IMR-90 (cell line): ENCODE measurements around the gene SLC6A11. TPM values are rescaled to one million over a fixed set of nuclear protein-coding genes. Genes with fewer than 3 reads are reported as not detected.

ENCODE experiments used
- ATAC-seq: fragments of 200-7000 bp; cut with Tn5 transposase; 2 replicates; pipeline ENCODE4 v1.9.1; 2020; ENCODE audit warnings: low read depth, mild to moderate bottlenecking, moderate library complexity
- BruUV-seq: library from RNA; stranded (reverse); fragments of 400-500 nt; replicated peaks from 2 replicates; lab custom pipeline; 2021; lab: Mats Ljungman, UMichigan
- CTCF ChIA-PET: fragments of 300-600 bp; formaldehyde crosslinking; extraction: SDS; loops from one replicate; lab custom pipeline; 2021; ENCODE audit warnings: antibody characterized with exemption; lab: Yijun Ruan, JAX
- POLR2A ChIA-PET: fragments of 300-600 bp; sonication (Branson Sonifier 250); formaldehyde crosslinking; loops from one replicate; lab custom pipeline; 2022; ENCODE audit warnings: antibody characterized with exemption; ENCODE audit not compliant: unreplicated experiment; lab: Charles Lee
- DNase-seq: peaks from one replicate; pipeline ENCODE4 v3.0.0; 2013
- H2AFZ ChIP-seq: replicated peaks from 2 replicates; pipeline ENCODE3; 2013; ENCODE audit warnings: low read length, mild to moderate bottlenecking; ENCODE audit not compliant: poor library complexity
- H2AK5ac ChIP-seq: 2 replicates; pipeline ENCODE4 v1.6.1; 2013; ENCODE audit warnings: low read depth, low read length, inconsistent platforms
- H2AK9ac ChIP-seq: replicated peaks from 2 replicates; pipeline ENCODE3; 2013; ENCODE audit warnings: mild to moderate bottlenecking, low read depth, low read length, moderate library complexity; ENCODE audit not compliant: poor library complexity
- H2BK120ac ChIP-seq: 2 replicates; pipeline ENCODE4 v1.6.1; 2013; ENCODE audit warnings: low read depth, low read length, inconsistent platforms
- H2BK15ac ChIP-seq: 3 replicates; pipeline ENCODE4 v1.6.1; 2013; ENCODE audit warnings: low read depth, low read length, inconsistent platforms
- H2BK20ac ChIP-seq: 2 replicates; pipeline ENCODE4 v1.6.1; 2013; ENCODE audit warnings: low read depth, mild to moderate bottlenecking, inconsistent platforms, low read length, moderate library complexity
- H2BK5ac ChIP-seq: 2 replicates; pipeline ENCODE4 v1.6.1; 2013; ENCODE audit warnings: mild to moderate bottlenecking, low read depth, low read length, inconsistent platforms; ENCODE audit not compliant: poor library complexity, severe bottlenecking
- H3K14ac ChIP-seq: replicated peaks from 2 replicates; pipeline ENCODE4 v1.6.1; 2013; ENCODE audit warnings: low read depth, low read length, inconsistent platforms
- H3K18ac ChIP-seq: 2 replicates; pipeline ENCODE4 v1.6.1; 2013; ENCODE audit warnings: low read depth, low read length, control low read depth
- H3K23ac ChIP-seq: 2 replicates; pipeline ENCODE4 v1.6.1; 2013; ENCODE audit warnings: low read depth, low read length, inconsistent platforms
- H3K27ac ChIP-seq: 2 replicates; pipeline ENCODE4 v1.5.1; 2013; ENCODE audit warnings: mild to moderate bottlenecking, control low read depth, low read length; ENCODE audit not compliant: insufficient read depth
- H3K27me3 ChIP-seq: 2 replicates; pipeline ENCODE4 v1.6.1; 2013; ENCODE audit warnings: low read length; ENCODE audit not compliant: control insufficient read depth, insufficient read depth
- H3K36me3 ChIP-seq: 2 replicates; pipeline ENCODE4 v1.6.1; 2013; ENCODE audit warnings: low read length, mixed read lengths; ENCODE audit not compliant: control insufficient read depth, insufficient read depth
- H3K4ac ChIP-seq: 2 replicates; pipeline ENCODE4 v1.6.1; 2013; ENCODE audit warnings: low read depth, low read length, inconsistent platforms
- H3K4me1 ChIP-seq: 2 replicates; pipeline ENCODE4 v1.6.1; 2013; ENCODE audit warnings: low read length, mixed read lengths; ENCODE audit not compliant: control insufficient read depth, insufficient read depth
- H3K4me2 ChIP-seq: 2 replicates; pipeline ENCODE4 v1.6.1; 2013; ENCODE audit warnings: low read depth, mild to moderate bottlenecking, control low read depth, low read length, moderate library complexity
- H3K4me3 ChIP-seq: 2 replicates; pipeline ENCODE4 v1.5.1; 2013; ENCODE audit warnings: low read depth, mild to moderate bottlenecking, control low read depth, low read length, moderate library complexity; ENCODE audit not compliant: insufficient read depth
- H3K56ac ChIP-seq: 2 replicates; pipeline ENCODE4 v1.6.1; 2013; ENCODE audit warnings: low read length, inconsistent platforms; ENCODE audit not compliant: insufficient read depth; ENCODE audit errors: extremely low read depth
- H3K79me1 ChIP-seq, 2 experiments: 2 replicates each; pipeline ENCODE4 v1.6.1; 2013; ENCODE audit warnings: low read length in 2 of 2, inconsistent platforms in 1 of 2, low read depth in 1 of 2
- H3K9ac ChIP-seq: 2 replicates; pipeline ENCODE4 v1.6.1; 2013; ENCODE audit warnings: low read depth, low read length, control low read depth
- H3K9me1 ChIP-seq: 2 replicates; pipeline ENCODE4 v1.6.1; 2013; ENCODE audit warnings: low read length, inconsistent platforms; ENCODE audit not compliant: insufficient read depth
- H3K9me3 ChIP-seq: 2 replicates; pipeline ENCODE4 v1.6.1; 2013; ENCODE audit warnings: low read length; ENCODE audit not compliant: control insufficient read depth, insufficient read depth
- H4K20me1 ChIP-seq: 2 replicates; pipeline ENCODE4 v1.6.1; 2013; ENCODE audit warnings: low read length, inconsistent platforms; ENCODE audit not compliant: insufficient read depth
- H4K5ac ChIP-seq: 2 replicates; pipeline ENCODE4 v1.6.1; 2013; ENCODE audit warnings: mild to moderate bottlenecking, low read depth, low read length, control low read depth
- H4K8ac ChIP-seq, 2 experiments: 2 replicates each; pipeline ENCODE4 v1.6.1; 2013; ENCODE audit warnings: low read depth in 2 of 2, low read length in 2 of 2, control low read depth in 1 of 2, inconsistent platforms in 1 of 2
- H4K91ac ChIP-seq: 2 replicates; pipeline ENCODE4 v1.6.1; 2013; ENCODE audit warnings: low read depth, low read length, inconsistent platforms; ENCODE audit not compliant: insufficient read depth
- BHLHE40 ChIP-seq: fragments of 150-350 bp; IDR thresholded peaks from 2 replicates; pipeline ENCODE4 v1.6.1; 2016; ENCODE audit warnings: mild to moderate bottlenecking, low read depth, low read length
- CEBPB ChIP-seq: IDR thresholded peaks from 2 replicates; pipeline ENCODE4 v1.6.1; 2012; ENCODE audit warnings: low read depth, low read length, improper control_type of control experiment
- CHD1 ChIP-seq: IDR thresholded peaks from 2 replicates; pipeline ENCODE4 v1.6.1; 2012; ENCODE audit warnings: low read depth, low read length, improper control_type of control experiment
- CTCF ChIP-seq: conservative IDR thresholded peaks from 2 replicates; pipeline ENCODE4 v1.5.1; 2012; ENCODE audit warnings: mild to moderate bottlenecking, low read depth, low read length, improper control_type of control experiment
- FOS ChIP-seq: fragments of 150-350 bp; IDR thresholded peaks from 2 replicates; pipeline ENCODE4 v1.6.1; 2016; ENCODE audit warnings: low read depth, low read length
- MAFK ChIP-seq: IDR thresholded peaks from 2 replicates; pipeline ENCODE4 v1.6.1; 2012; ENCODE audit warnings: low read depth, low read length, improper control_type of control experiment
- MAZ ChIP-seq: IDR thresholded peaks from 2 replicates; pipeline ENCODE4 v1.6.1; 2012; ENCODE audit warnings: low read depth, mild to moderate bottlenecking, low read length, improper control_type of control experiment, moderate library complexity, borderline replicate concordance
- MXI1 ChIP-seq: IDR thresholded peaks from 2 replicates; pipeline ENCODE4 v1.6.1; 2012; ENCODE audit warnings: low read depth, mild to moderate bottlenecking, low read length, moderate library complexity, borderline replicate concordance
- NFE2L2 ChIP-seq: fragments of 150-350 bp; IDR thresholded peaks from 2 replicates; pipeline ENCODE4 v1.6.1; 2016; ENCODE audit warnings: low read depth, mild to moderate bottlenecking, low read length
- POLR2A ChIP-seq: IDR thresholded peaks from 2 replicates; pipeline ENCODE4 v1.6.1; 2012; ENCODE audit warnings: mild to moderate bottlenecking, low read depth, low read length
- RAD21 ChIP-seq: IDR thresholded peaks from 2 replicates; pipeline ENCODE4 v1.6.1; 2012; ENCODE audit warnings: low read length, improper control_type of control experiment
- RCOR1 ChIP-seq: IDR thresholded peaks from 2 replicates; pipeline ENCODE4 v1.6.1; 2012; ENCODE audit warnings: mild to moderate bottlenecking, low read length, improper control_type of control experiment; ENCODE audit not compliant: insufficient replicate concordance
- RFX5 ChIP-seq: IDR thresholded peaks from 2 replicates; pipeline ENCODE4 v1.8.0; 2012; ENCODE audit warnings: low read depth, mild to moderate bottlenecking, low read length, moderate library complexity
- SMC3 ChIP-seq: fragments of 150-350 bp; IDR thresholded peaks from 2 replicates; pipeline ENCODE4 v1.6.1; 2016; ENCODE audit warnings: low read depth, mild to moderate bottlenecking, antibody characterized with exemption, low read length, moderate library complexity
- USF2 ChIP-seq: fragments of 150-350 bp; IDR thresholded peaks from 2 replicates; pipeline ENCODE4 v1.6.1; 2017; ENCODE audit warnings: mild to moderate bottlenecking, antibody characterized with exemption, low read length, low read depth
- WGBS, 2 experiments: methylation state at CpG; one replicate each; pipeline versions ENCODE4 v1.1.5 to v1.1.7; 2013; ENCODE audit warnings: missing lambda C conversion rate in 2 of 2; ENCODE audit not compliant: insufficient read length in 1 of 2; ENCODE audit errors: extremely low coverage in 2 of 2; 5-methylcytosine and 5-hydroxymethylcytosine counted together
- dilution Hi-C: fragments of 300-500 bp; cut with HindIII; formaldehyde crosslinking; loops from one replicate; pipeline ENCODE4 v1.14.3; 2018; ENCODE audit warnings: low sequenced_read_pairs; ENCODE audit not compliant: unreplicated experiment
- in situ Hi-C: fragments of 300-500 bp; cut with MboI; formaldehyde crosslinking; loops from 3 replicates; pipeline ENCODE4 v1.14.3; 2019; ENCODE audit warnings: low sequenced_read_pairs, inconsistent platforms, mixed read lengths
- intact Hi-C: fragments of 100-400 bp; cut with micrococcal nuclease; formaldehyde crosslinking; loops from 2 replicates; pipeline ENCODE4 v1.10.0; 2022
- polyA plus RNA-seq, 3 experiments: library from polyadenylated mRNA; depleted of rRNA; stranded (reverse); fragments of >200 nt; gene quantifications; 2 replicates each; pipeline ENCODE4 v1.2.3, GENCODE V29; 2012; ENCODE audit warnings: low replicate concordance in 1 of 3
- total RNA-seq: library from RNA; depleted of rRNA; stranded (reverse); fragments of >200 nt; gene quantifications from 2 replicates; pipeline ENCODE4 v1.2.3, GENCODE V29; 2012
- TF ChIP-seq, protein P1 (sequence below): fragments of 150-350 bp; IDR thresholded peaks from 2 replicates; pipeline ENCODE4 v1.6.1; 2016; ENCODE audit warnings: low read depth, mild to moderate bottlenecking, low read length, moderate library complexity, borderline replicate concordance

The SLC6A11 gene
- total and polyA plus RNA-seq, 2 of the 4 experiments (the other 2 are of a cell fraction), result not detected

GRCh38 chr3:10912786-10913185 is 96.8 kb downstream of the SLC6A11 start:
- Histone ChIP-seq H3K9ac (no peak overlapping the region), H2BK5ac (no peak overlapping the region), H3K27ac (no peak overlapping the region), H3K18ac (no peak overlapping the region), H3K27me3 (no peaks in the 10 kb centered on the region; the same call in 1 of the 2 replicates), H2BK15ac (no peak overlapping the region), H3K14ac (no peak overlapping the region), H3K36me3 (no peaks in the 10 kb centered on the region), H2AK5ac (no peak overlapping the region), H4K8ac (no peak overlapping the region), H3K9me3 (0 out of 2 replicates have a peak, but pooled peaks cover 1% of the 10 kb centered on the region), H3K4me3 (no peak overlapping the region), H2BK20ac (no peak overlapping the region), H3K4ac (no peak overlapping the region), H3K79me1 (no peaks in the 10 kb centered on the region), H2BK120ac (no peak overlapping the region), H3K56ac (no peak overlapping the region), H3K9me1 (no peaks in the 10 kb centered on the region), H4K91ac (no peak overlapping the region), H2AK9ac (no peak overlapping the region), H2AFZ (peak overlapping the region; percentile 14), H3K4me1 (no peaks in the 10 kb centered on the region), H4K20me1 (no peaks in the 10 kb centered on the region), H3K23ac (no peak overlapping the region), H4K5ac (no peak overlapping the region), H3K4me2 (no peak overlapping the region)
- no peak for ATAC-seq
- no peak for DNase-seq
- BruUV-seq, result no TSS peak
- dilution Hi-C loops (no loop called here), intact Hi-C loops (no loop called here), in situ Hi-C loops (no loop called here)
- ChIA-PET POLR2A (no interaction called here), CTCF (interaction anchor here (0.5 to 0.7 kb wide), 2 partner anchors 140 to 464 kb away, joined by 3 read pairs; no protein-coding TSS in a partner anchor)
- no CpG with 5 or more reads among the region's 3 CpGs for WGBS, 2 experiments
- TF ChIP-seq MXI1 (no peak), BHLHE40 (no peak), FOS (no peak), USF2 (no peak), RCOR1 (no peak), MAFK (no peak), CHD1 (no peak), CTCF (no peak), SMC3 (no peak), POLR2A (no peak), RAD21 (no peak), MAZ (no peak), CEBPB (no peak), RFX5 (no peak), NFE2L2 (no peak)
- TF ChIP-seq, protein P1, sequence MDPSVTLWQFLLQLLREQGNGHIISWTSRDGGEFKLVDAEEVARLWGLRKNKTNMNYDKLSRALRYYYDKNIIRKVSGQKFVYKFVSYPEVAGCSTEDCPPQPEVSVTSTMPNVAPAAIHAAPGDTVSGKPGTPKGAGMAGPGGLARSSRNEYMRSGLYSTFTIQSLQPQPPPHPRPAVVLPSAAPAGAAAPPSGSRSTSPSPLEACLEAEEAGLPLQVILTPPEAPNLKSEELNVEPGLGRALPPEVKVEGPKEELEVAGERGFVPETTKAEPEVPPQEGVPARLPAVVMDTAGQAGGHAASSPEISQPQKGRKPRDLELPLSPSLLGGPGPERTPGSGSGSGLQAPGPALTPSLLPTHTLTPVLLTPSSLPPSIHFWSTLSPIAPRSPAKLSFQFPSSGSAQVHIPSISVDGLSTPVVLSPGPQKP, result no peak
